HuH-7.5 (cell line): Measurements from ENCODE around the gene FAM13A.
"Not testable (repeated sequence)": the region's sequence is repeated elsewhere in the genome, so short reads cannot be mapped to it uniquely, and the experiment has no call there.

Experiments
- DNase-seq: peaks from one replicate; pipeline ENCODE4 v3.0.0; 2011; ENCODE audit warnings: low spot score

Gene FAM13A

GRCh38 chr4:88999392-88999930 lies 57.5 kb downstream of the FAM13A start:
- no peak for DNase-seq

GRCh38 chr4:88998891-88999290 lies 58.1 kb downstream of the FAM13A start:
- DNase-seq: no peak

GRCh38 chr4:88998001-88998400 lies 59.0 kb downstream of the FAM13A start:
- DNase-seq: no peak

- no peak for DNase-seq
These were observed 61.1 kb downstream of the FAM13A start for GRCh38 chr4:88995874-88996273.

GRCh38 chr4:88995257-88995656 lies 61.7 kb downstream of the FAM13A start:
- not testable (repeated sequence) for DNase-seq

GRCh38 chr4:88993246-88993645 lies 63.7 kb downstream of the FAM13A start:
- DNase-seq: no peak

GRCh38 chr4:88991746-88992145 lies 65.2 kb downstream of the FAM13A start:
- DNase-seq: no peak

- DNase-seq: no peak
These were observed 67.0 kb downstream of the FAM13A start for GRCh38 chr4:88989990-88990389.

- DNase-seq: no peak
These were observed 71.8 kb downstream of the FAM13A start for GRCh38 chr4:88985088-88985773.

- no peak for DNase-seq
These were observed 74.2 kb downstream of the FAM13A start for GRCh38 chr4:88982757-88983156.

- DNase-seq: no peak
These were observed 75.0 kb downstream of the FAM13A start for GRCh38 chr4:88981993-88982392.

- no peak for DNase-seq
These were observed 75.4 kb downstream of the FAM13A start for GRCh38 chr4:88981556-88981955.

- no peak for DNase-seq
These were observed 77.7 kb downstream of the FAM13A start for GRCh38 chr4:88979276-88979675.

GRCh38 chr4:88976775-88977035 lies 80.3 kb downstream of the FAM13A start:
- no peak for DNase-seq

GRCh38 chr4:88975958-88976774 lies 80.8 kb downstream of the FAM13A start:
- no peak for DNase-seq

GRCh38 chr4:88971536-88971935 lies 85.4 kb downstream of the FAM13A start:
- DNase-seq: no peak

GRCh38 chr4:88969746-88970145 lies 87.2 kb downstream of the FAM13A start:
- DNase-seq: no peak

GRCh38 chr4:88969271-88969670 lies 87.7 kb downstream of the FAM13A start:
- no peak for DNase-seq

GRCh38 chr4:88967883-88968331 lies 89.1 kb downstream of the FAM13A start:
- DNase-seq: no peak

- DNase-seq: no peak
These were observed 91.9 kb downstream of the FAM13A start for GRCh38 chr4:88965053-88965452.

GRCh38 chr4:88964450-88964849 lies 92.5 kb downstream of the FAM13A start:
- DNase-seq: no peak

- peak; percentile 16 for DNase-seq
These were observed 93.2 kb downstream of the FAM13A start for GRCh38 chr4:88963817-88964216.

- DNase-seq: no peak
These were observed 94.6 kb downstream of the FAM13A start for GRCh38 chr4:88962396-88962795.
